Measurements from ENCODE around the gene RRAD. TPM values are rescaled to one million over a fixed set of nuclear protein-coding genes. Genes with fewer than 3 reads are reported as not detected.
"Not testable (repeated sequence)": the region's sequence is repeated elsewhere in the genome, so short reads cannot be mapped to it uniquely, and the experiment has no call there.

The RRAD gene
- total RNA-seq, 1 experiment from 2014 or later: 1.3 TPM

DNA sequence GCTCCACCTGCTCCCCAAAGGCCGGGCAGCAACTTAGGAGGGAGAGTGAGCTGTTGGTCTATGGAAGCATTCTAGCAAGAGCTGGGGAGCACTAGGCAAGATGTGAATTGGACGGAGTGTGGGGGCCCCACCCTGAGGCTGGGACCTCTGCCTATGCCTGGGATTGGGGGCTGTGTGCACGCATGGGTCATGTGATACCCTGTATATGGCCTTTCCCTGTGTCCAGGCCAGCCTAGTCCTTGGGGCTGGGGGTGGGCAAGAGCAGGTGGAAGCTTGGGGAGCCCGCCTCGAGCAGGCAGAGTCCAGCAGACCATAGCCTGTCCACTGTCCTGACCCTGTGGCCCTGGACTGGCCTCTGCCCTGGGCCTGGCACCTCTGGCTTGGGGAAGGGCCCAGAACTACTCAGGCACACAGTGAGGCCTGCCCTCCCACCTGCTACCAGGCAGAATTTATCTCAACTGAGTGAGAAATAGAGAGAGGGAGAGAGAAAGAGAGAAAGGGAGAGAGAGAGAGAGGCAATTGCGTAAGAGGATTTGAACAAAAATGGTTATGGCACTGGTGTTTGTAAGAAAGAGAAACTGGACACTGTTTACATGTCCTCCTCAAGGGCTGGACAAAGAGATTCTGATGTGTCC, 25.9 kb downstream of the RRAD start:
- H3K36me3 Mint-ChIP-seq (ENCODE audit: insufficient read depth, unreplicated experiment): peaks cover 4% of the 10 kb centered on the region
- CTCF ChIA-PET: interaction anchor here (0.7 to 0.9 kb wide), 4 partner anchors 19 to 369 kb away, joined by 3 to 4 read pairs (median 3); partner anchors contain the start of gene PDP2

DNA sequence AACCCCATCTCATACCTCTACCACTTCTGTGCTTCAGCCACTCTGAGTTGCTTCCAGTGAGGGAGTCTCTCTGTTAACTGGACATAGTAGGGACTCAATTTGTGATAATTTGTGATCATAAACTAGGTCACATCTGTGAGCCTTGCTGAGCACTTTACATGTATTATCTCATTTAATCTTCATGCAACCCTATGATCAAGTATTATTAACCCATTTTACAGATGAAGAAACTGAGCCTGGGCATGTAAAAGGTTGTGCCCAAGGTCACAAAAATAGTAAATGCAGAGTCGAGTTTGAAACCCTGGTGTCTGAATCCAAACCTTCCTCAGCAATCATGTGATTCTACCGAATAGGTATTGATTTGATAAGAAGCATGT, 26.4 kb downstream of the RRAD start:
- H3K27ac Mint-ChIP-seq (ENCODE audit: unreplicated experiment): no peak overlapping the region
- no peak for DNase-seq
- BruUV-seq (replicated peaks): no TSS peak
- CTCF ChIA-PET: interaction anchor here (0.9 kb wide), 1 partner anchor 11 kb away, joined by 6 read pairs; no protein-coding TSS in a partner anchor
- TF ChIP-seq, protein P1, sequence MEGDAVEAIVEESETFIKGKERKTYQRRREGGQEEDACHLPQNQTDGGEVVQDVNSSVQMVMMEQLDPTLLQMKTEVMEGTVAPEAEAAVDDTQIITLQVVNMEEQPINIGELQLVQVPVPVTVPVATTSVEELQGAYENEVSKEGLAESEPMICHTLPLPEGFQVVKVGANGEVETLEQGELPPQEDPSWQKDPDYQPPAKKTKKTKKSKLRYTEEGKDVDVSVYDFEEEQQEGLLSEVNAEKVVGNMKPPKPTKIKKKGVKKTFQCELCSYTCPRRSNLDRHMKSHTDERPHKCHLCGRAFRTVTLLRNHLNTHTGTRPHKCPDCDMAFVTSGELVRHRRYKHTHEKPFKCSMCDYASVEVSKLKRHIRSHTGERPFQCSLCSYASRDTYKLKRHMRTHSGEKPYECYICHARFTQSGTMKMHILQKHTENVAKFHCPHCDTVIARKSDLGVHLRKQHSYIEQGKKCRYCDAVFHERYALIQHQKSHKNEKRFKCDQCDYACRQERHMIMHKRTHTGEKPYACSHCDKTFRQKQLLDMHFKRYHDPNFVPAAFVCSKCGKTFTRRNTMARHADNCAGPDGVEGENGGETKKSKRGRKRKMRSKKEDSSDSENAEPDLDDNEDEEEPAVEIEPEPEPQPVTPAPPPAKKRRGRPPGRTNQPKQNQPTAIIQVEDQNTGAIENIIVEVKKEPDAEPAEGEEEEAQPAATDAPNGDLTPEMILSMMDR (IDR thresholded peaks at IDR 0.05; ENCODE audit: unreplicated experiment): no peak
- peaks cover 42% of the 10 kb centered on the region for H3K4me1 Mint-ChIP-seq (ENCODE audit: low read depth, unreplicated experiment)
- no peak overlapping the region for H3K4me3 Mint-ChIP-seq (ENCODE audit: low read depth, unreplicated experiment)
- no peaks in the 10 kb centered on the region for H3K9me3 Mint-ChIP-seq (ENCODE audit: low read depth, unreplicated experiment)
- H3K27me3 Mint-ChIP-seq (ENCODE audit: unreplicated experiment): no peaks in the 10 kb centered on the region
- peaks cover 4% of the 10 kb centered on the region for H3K36me3 Mint-ChIP-seq (ENCODE audit: insufficient read depth, unreplicated experiment)
- intact Hi-C loops (cut with micrococcal nuclease; ENCODE audit: unreplicated experiment): loop anchor here (5.0 kb wide), 1 partner anchor 48 kb away; no protein-coding TSS in a partner anchor

More for the DNA sequence above, 25.9 kb downstream of the RRAD start:
- Mint-ChIP-seq H3K27ac (ENCODE audit: unreplicated experiment) (no peak overlapping the region), H3K4me1 (ENCODE audit: low read depth, unreplicated experiment) (peaks cover 42% of the 10 kb centered on the region), H3K4me3 (ENCODE audit: low read depth, unreplicated experiment) (no peak overlapping the region), H3K9me3 (ENCODE audit: low read depth, unreplicated experiment) (no peaks in the 10 kb centered on the region), H3K27me3 (ENCODE audit: unreplicated experiment) (no peaks in the 10 kb centered on the region)
- intact Hi-C loops (cut with micrococcal nuclease; ENCODE audit: unreplicated experiment): loop anchor here (5.0 kb wide), 1 partner anchor 48 kb away; no protein-coding TSS in a partner anchor
- TF ChIP-seq, protein P1 (IDR thresholded peaks at IDR 0.05; ENCODE audit: unreplicated experiment): no peak
- no TSS peak for BruUV-seq (replicated peaks)
- DNase-seq: no peak

DNA sequence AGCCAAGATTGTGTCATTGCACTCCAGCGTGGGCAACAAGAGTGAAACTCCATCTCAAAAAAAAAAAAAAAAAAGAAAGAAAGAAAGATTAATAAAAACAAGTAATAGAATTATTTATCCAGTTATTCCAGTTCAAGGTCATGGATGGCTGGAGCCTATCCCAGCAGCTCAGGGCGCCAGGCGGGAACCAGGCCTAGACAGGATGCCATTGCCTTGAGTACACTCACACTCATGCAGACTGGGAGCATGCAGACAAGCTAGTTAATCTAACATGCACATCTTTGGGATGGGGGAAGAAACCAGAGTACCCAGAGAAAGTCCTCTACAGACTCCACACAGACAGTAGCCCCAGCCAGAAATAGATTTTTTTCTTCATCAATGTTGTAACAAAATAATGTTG, 27.1 kb downstream of the RRAD start:
- no TSS peak for BruUV-seq (replicated peaks)
- CTCF ChIA-PET: interaction anchor here (0.9 to 1.5 kb wide), 2 partner anchors 12 to 29 kb away, joined by 4 to 6 read pairs; no protein-coding TSS in a partner anchor
- Mint-ChIP-seq H3K4me1 (ENCODE audit: low read depth, unreplicated experiment) (peaks cover 42% of the 10 kb centered on the region), H3K4me3 (ENCODE audit: low read depth, unreplicated experiment) (no peak overlapping the region), H3K27me3 (ENCODE audit: unreplicated experiment) (no peaks in the 10 kb centered on the region), H3K9me3 (ENCODE audit: low read depth, unreplicated experiment) (no peaks in the 10 kb centered on the region), H3K36me3 (ENCODE audit: insufficient read depth, unreplicated experiment) (peaks cover 4% of the 10 kb centered on the region), H3K27ac (ENCODE audit: unreplicated experiment) (no peak overlapping the region)
- intact Hi-C loops (cut with micrococcal nuclease; ENCODE audit: unreplicated experiment): loop anchor here (5.0 kb wide), 1 partner anchor 49 kb away; no protein-coding TSS in a partner anchor
- DNase-seq: no peak
- TF ChIP-seq, protein P1 (IDR thresholded peaks at IDR 0.05; ENCODE audit: unreplicated experiment): no peak

- H3K4me1 Mint-ChIP-seq (ENCODE audit: low read depth, unreplicated experiment): peaks cover 42% of the 10 kb centered on the region
- H3K27ac Mint-ChIP-seq (ENCODE audit: unreplicated experiment); H3K27me3 Mint-ChIP-seq (ENCODE audit: unreplicated experiment); BruUV-seq (replicated peaks); DNase-seq; H3K4me3 Mint-ChIP-seq (ENCODE audit: low read depth, unreplicated experiment); H3K9me3 Mint-ChIP-seq (ENCODE audit: low read depth, unreplicated experiment); H3K36me3 Mint-ChIP-seq (ENCODE audit: insufficient read depth, unreplicated experiment): not testable (repeated sequence)
- CTCF ChIA-PET: interaction anchor here (1.5 kb wide), 1 partner anchor 30 kb away, joined by 4 read pairs; no protein-coding TSS in a partner anchor
- intact Hi-C loops (cut with micrococcal nuclease; ENCODE audit: unreplicated experiment): loop anchor here (5.0 kb wide), 1 partner anchor 51 kb away; no protein-coding TSS in a partner anchor
Measured at GRCh38 chr16:66896682-66897081, 28.7 kb downstream of the RRAD start.
